K562 (cell line): ENCODE data around the gene RREB1. TPM values are rescaled to one million over a fixed set of nuclear protein-coding genes. Genes with fewer than 3 reads are reported as not detected.

ENCODE experiments used
- ATAC-seq: fragments of 200-7000 bp; cut with Tn5 transposase; 3 replicates; pipeline ENCODE4 v1.9.1; 2020; ENCODE audit warnings: moderate library complexity
- BruUV-seq: library from RNA; stranded (reverse); fragments of 400-500 nt; replicated peaks from 2 replicates; lab custom pipeline; 2021; lab: Mats Ljungman, UMichigan
- CTCF ChIA-PET: fragments of 300-600 bp; formaldehyde crosslinking; extraction: SDS; loops from one replicate; lab custom pipeline; 2021; ENCODE audit warnings: low intra/inter-chr PET ratio; lab: Yijun Ruan, JAX
- POLR2A ChIA-PET: fragments of 300-600, 350-650 bp; sonication (Branson Sonifier 250); formaldehyde crosslinking; extraction: SDS; loops from one replicate; lab custom pipeline; 2021; ENCODE audit warnings: antibody characterized with exemption, inconsistent platforms; lab: Yijun Ruan, JAX
- DNase-seq, 4 experiments: peaks; one replicate each; pipeline versions ENCODE4 v3.0.0 to v3.0.0-alpha.2; 2011 to 2018; ENCODE audit warnings: low spot score in 3 of 4, mixed read lengths in 3 of 4; ENCODE audit errors: extremely low read depth in 1 of 4
- FAIRE-seq: peaks from 2 replicates; lab custom pipeline; 2011; peaks lifted over from hg19 to GRCh38; lab: Jason Lieb, UNC
- H2AFZ ChIP-seq: 2 replicates; pipeline ENCODE4 v1.6.0; 2011; ENCODE audit warnings: low read depth, low read length, control low read depth, inconsistent platforms
- H3K27ac ChIP-seq: fragments of 200-600 bp; 3 replicates; pipeline ENCODE4 v1.8.0; 2011; ENCODE audit warnings: low read depth, mild to moderate bottlenecking, control low read depth, inconsistent platforms, low read length, moderate library complexity, mixed read lengths; ENCODE audit errors: extremely low read depth
- H3K27me3 ChIP-seq, 2 experiments: fragments of 300-600 bp in 1 of 2; 2 replicates in 1 of 2; 3 replicates in 1 of 2; pipeline versions ENCODE4 v1.6.0 to v1.8.0; 2011; ENCODE audit warnings: inconsistent platforms in 2 of 2, low read length in 2 of 2, mild to moderate bottlenecking in 1 of 2, mixed read lengths in 1 of 2, moderate library complexity in 1 of 2; ENCODE audit not compliant: control insufficient read depth in 2 of 2, insufficient read depth in 2 of 2
- H3K36me3 ChIP-seq: fragments of 300-600 bp; 3 replicates; pipeline ENCODE4 v1.8.0; 2011; ENCODE audit warnings: mild to moderate bottlenecking, low read length, inconsistent platforms; ENCODE audit not compliant: control insufficient read depth, insufficient read depth
- H3K4me1 ChIP-seq, 2 experiments: fragments of 200-600 bp in 1 of 2; replicated peaks in 1 of 2; 2 replicates in 1 of 2; 3 replicates in 1 of 2; pipeline versions ENCODE4 v1.5.1 to v1.8.0; 2011; ENCODE audit warnings: inconsistent platforms in 2 of 2, low read length in 2 of 2, mild to moderate bottlenecking in 1 of 2, mixed read lengths in 1 of 2, moderate library complexity in 1 of 2; ENCODE audit not compliant: control insufficient read depth in 2 of 2, insufficient read depth in 2 of 2
- H3K4me2 ChIP-seq: 2 replicates; pipeline ENCODE4 v1.6.1; 2011; ENCODE audit warnings: low read length, control low read depth, inconsistent platforms, mixed read lengths; ENCODE audit not compliant: insufficient read depth
- H3K4me3 ChIP-seq: fragments of 200-600 bp; sonication (generic), shearing (Covaris generic); 2 replicates; pipeline ENCODE4 v1.5.1; 2016; ENCODE audit warnings: control low read depth, inconsistent platforms
- H3K79me2 ChIP-seq: fragments of 200-600 bp; 3 replicates; pipeline ENCODE4 v1.8.0; 2011; ENCODE audit warnings: low read length, inconsistent platforms; ENCODE audit not compliant: control insufficient read depth, insufficient read depth
- H3K9ac ChIP-seq, 2 experiments: 2 replicates each; pipeline versions ENCODE4 v1.6.0 to v1.6.1; 2011; ENCODE audit warnings: low read depth in 2 of 2, low read length in 2 of 2, control low read depth in 1 of 2, inconsistent platforms in 1 of 2, mild to moderate bottlenecking in 1 of 2, mixed read lengths in 1 of 2; ENCODE audit not compliant: insufficient read depth in 1 of 2
- H3K9me1 ChIP-seq: one replicate; pipeline ENCODE4 v1.6.0; 2011; ENCODE audit warnings: inconsistent platforms, mild to moderate bottlenecking, low read length, moderate library complexity; ENCODE audit not compliant: control insufficient read depth, insufficient read depth
- H3K9me3 ChIP-seq: replicated peaks from 2 replicates; pipeline ENCODE4 v1.5.1; 2011; ENCODE audit warnings: low read depth, low read length, inconsistent platforms; ENCODE audit not compliant: control insufficient read depth, insufficient read depth
- H4K20me1 ChIP-seq: replicated peaks from 2 replicates; pipeline ENCODE4 v1.6.1; 2011; ENCODE audit warnings: low read length, inconsistent platforms, mixed read lengths; ENCODE audit not compliant: control insufficient read depth, insufficient read depth
- CHD1 ChIP-seq: fragments of 200-600 bp; sonication (generic); IDR thresholded peaks from one replicate; pipeline ENCODE4 v1.6.1; 2012; ENCODE audit warnings: mild to moderate bottlenecking, moderate library complexity, low read length, inconsistent platforms
- CTBP1 ChIP-seq: fragments of 450-650 bp; IDR thresholded peaks from 2 replicates; pipeline ENCODE4 v1.6.1; 2016; ENCODE audit warnings: borderline replicate concordance
- CXXC5 ChIP-seq: fragments of 250-450 bp; sonication (Bioruptor Pico); IDR thresholded peaks from 2 replicates; pipeline ENCODE4 v1.8.0; 2022; ENCODE audit warnings: inconsistent platforms, mild to moderate bottlenecking, moderate library complexity
- ELF1 ChIP-seq: fragments of 200-800 bp; sonication (Bioruptor generic); IDR thresholded peaks from 2 replicates; pipeline ENCODE4 v1.6.1; 2016; ENCODE audit warnings: missing genetic modification characterization, missing compliant biosample characterization
- HDAC3 ChIP-seq: fragments of 450-650 bp; IDR thresholded peaks from 2 replicates; pipeline ENCODE4 v1.6.1; 2018; ENCODE audit warnings: borderline replicate concordance, mild to moderate bottlenecking, moderate library complexity; ENCODE audit not compliant: partially characterized antibody
- MCM2 ChIP-seq: fragments of 450-650 bp; IDR thresholded peaks from 2 replicates; pipeline ENCODE4 v1.6.1; 2017; ENCODE audit warnings: low read depth, mild to moderate bottlenecking
- MEF2A ChIP-seq: IDR thresholded peaks from 2 replicates; pipeline ENCODE4 v1.6.1; 2011; ENCODE audit warnings: low read depth, mild to moderate bottlenecking, low read length, moderate library complexity; ENCODE audit not compliant: control insufficient read depth
- MEF2D ChIP-seq: conservative IDR thresholded peaks from 2 replicates; pipeline ENCODE4 v1.6.1; 2016; ENCODE audit warnings: low read depth, missing genetic modification characterization, missing compliant biosample characterization
- PBX2 ChIP-seq, 2 experiments: IDR thresholded peaks in 1 of 2; conservative IDR thresholded peaks in 1 of 2; 2 replicates each; pipeline ENCODE4 v1.6.1; 2016; ENCODE audit warnings: low read depth in 2 of 2, mild to moderate bottlenecking in 1 of 2, missing compliant biosample characterization in 1 of 2, missing genetic modification characterization in 1 of 2, moderate library complexity in 1 of 2
- RBM22 ChIP-seq: fragments of 200-400 bp; formaldehyde crosslinking; IDR thresholded peaks from 2 replicates; pipeline ENCODE4 v1.6.1; 2018; ENCODE audit warnings: low read length, low read depth; ENCODE audit not compliant: poor library complexity, severe bottlenecking
- TGIF2 ChIP-seq: sonication (generic); formaldehyde crosslinking; IDR thresholded peaks from 2 replicates; pipeline ENCODE4 v1.8.1; 2022; ENCODE audit warnings: mild to moderate bottlenecking, missing genetic modification reagents, moderate library complexity
- ZNF134 ChIP-seq: fragments of 250-450 bp; sonication (Bioruptor Pico); conservative IDR thresholded peaks from 2 replicates; pipeline ENCODE4 v1.4.0; 2020
- ZNF143 ChIP-seq: sonication (generic); formaldehyde crosslinking; IDR thresholded peaks from 2 replicates; pipeline ENCODE4 v1.9.0; 2022; ENCODE audit warnings: mild to moderate bottlenecking, missing genetic modification reagents
- WGBS: fragments of 100-300 bp; shearing (Covaris generic); methylation state at CpG from one replicate; pipeline ENCODE4 v1.1.6; 2016; ENCODE audit warnings: low coverage, mixed read lengths; ENCODE audit not compliant: insufficient coverage; ENCODE audit errors: missing lambda C conversion rate; 5-methylcytosine and 5-hydroxymethylcytosine counted together
- in situ Hi-C: fragments of 300-500 bp; cut with MboI; formaldehyde crosslinking; loops from 4 replicates; pipeline ENCODE4 v1.15.0; 2018; ENCODE audit warnings: inconsistent platforms, mixed read lengths
- intact Hi-C: fragments of 100-400 bp; cut with micrococcal nuclease; formaldehyde crosslinking; loops from 2 replicates; pipeline ENCODE4 v1.14.2; 2022
- polyA plus RNA-seq, 8 experiments: library from polyadenylated mRNA; depleted of rRNA in 4 of 8; stranded (reverse) in 5 of 8; unstranded in 3 of 8; fragments of >200 nt; fragmentation: Nextera tagmentation in 2 of 8; fragmentation: Illumina TruSeq in 1 of 8; extraction: Ambion mirVana in 2 of 8; extraction: Trizol in 1 of 8; gene quantifications; 2 replicates each; pipeline versions ENCODE4 v1.2.1 to v1.2.3, GENCODE V29; 2011 to 2014; ENCODE audit warnings: inconsistent platforms in 1 of 8, missing spikeins in 1 of 8
- total RNA-seq, 7 experiments: library from RNA; depleted of rRNA in 6 of 7; stranded (reverse); fragments of >200 nt in 6 of 7; fragmentation: Illumina TruSeq in 2 of 7; extraction: Trizol in 2 of 7; gene quantifications; 2 replicates each; pipeline versions ENCODE4 v1.2.1 to v1.2.3, GENCODE V29; 2011 to 2021; ENCODE audit warnings: low replicate concordance in 1 of 7
- TF ChIP-seq, protein P1 (sequence below), 2 experiments: fragments of 450-650 bp in 1 of 2; sonication (generic) in 1 of 2; formaldehyde crosslinking in 1 of 2; IDR thresholded peaks in 1 of 2; conservative IDR thresholded peaks in 1 of 2; 2 replicates each; pipeline versions ENCODE4 v1.6.1 to v1.8.1; 2016 to 2023; ENCODE audit warnings: mild to moderate bottlenecking in 2 of 2, moderate library complexity in 2 of 2, inconsistent platforms in 1 of 2, missing genetic modification reagents in 1 of 2
- TF ChIP-seq, protein P2 (sequence below): fragments of 450-650 bp; formaldehyde crosslinking; IDR thresholded peaks from 2 replicates; pipeline ENCODE4 v1.4.0; 2022; ENCODE audit warnings: mild to moderate bottlenecking, moderate library complexity

RREB1 gene
- total and polyA plus RNA-seq, 9 of the 15 experiments (the other 6 are each of a cell fraction or from before 2014, with no cell fraction given), result 3.3 to 64.2 (median 19.3) TPM

- peak overlapping the region; percentile 92 for H3K27ac ChIP-seq
- no TSS peak for BruUV-seq
- ChIA-PET POLR2A (interaction anchor here (0.6 to 3.3 kb wide), 7 partner anchors 11 to 408 kb away, joined by 3 to 19 read pairs (median 4); no protein-coding TSS in a partner anchor), CTCF (interaction anchor here (0.6 kb wide), 2 partner anchors 94 to 165 kb away, joined by 3 to 4 read pairs; no protein-coding TSS in a partner anchor)
- H3K9me3 ChIP-seq, result no peaks in the 10 kb centered on the region
- ATAC-seq (peak; percentile 6), DNase-seq (peak; percentile 64 to 70 (median 66)), FAIRE-seq (no peak)
- WGBS, result 1% methylated on average over 77 of the region's 94 CpGs
- no peaks in the 10 kb centered on the region for H3K27me3 ChIP-seq
- peaks cover 3% of the 10 kb centered on the region; the same call in 2 of the 3 replicates for H3K36me3 ChIP-seq
- in situ Hi-C loops, result no loop called here
- H3K4me3 ChIP-seq, result peak overlapping the region; percentile 64
- H3K4me2 ChIP-seq, result peak overlapping the region; percentile 91
- H3K9ac ChIP-seq, result peak overlapping the region; percentile 76 to 97
- peak overlapping the region; percentile 56 for H2AFZ ChIP-seq
- intact Hi-C loops, result loop anchor here (5.0 kb wide), 2 partner anchors 51 to 129 kb away; no protein-coding TSS in a partner anchor
- peaks cover 10% of the 10 kb centered on the region for H4K20me1 ChIP-seq
- H3K9me1 ChIP-seq, result no peaks in the 10 kb centered on the region
- H3K79me2 ChIP-seq, result peaks cover 58% of the 10 kb centered on the region
- peaks cover 44 to 45% of the 10 kb centered on the region in 2 experiments for H3K4me1 ChIP-seq
- TF ChIP-seq RBM22 (peak; percentile 22), ZNF143 (no peak), MEF2D (tag) (0 out of 2 replicates have a peak, but pooled peaks have one; percentile 33), MCM2 (no peak), CHD1 (peak; percentile 96), TGIF2 (no peak; the same call in 1 of the 2 replicates), CTBP1 (peak; percentile 89), ELF1 (tag) (0 out of 2 replicates have a peak, but pooled peaks have one; percentile 6), ZNF134 (no peak), HDAC3 (no peak), CXXC5 (CRISPR knock-in tag) (0 out of 2 replicates have a peak, but pooled peaks have one; percentile 29), PBX2 (CRISPR knock-in tag; IDR thresholded peaks at IDR 0.05; ENCODE audit: low read depth) (no peak), PBX2 (tag; conservative IDR thresholded peaks at IDR 0.05; ENCODE audit: low read depth) (no peak), MEF2A (peak; percentile 40; the same call in 1 of the 2 replicates)
- TF ChIP-seq, protein P1, sequence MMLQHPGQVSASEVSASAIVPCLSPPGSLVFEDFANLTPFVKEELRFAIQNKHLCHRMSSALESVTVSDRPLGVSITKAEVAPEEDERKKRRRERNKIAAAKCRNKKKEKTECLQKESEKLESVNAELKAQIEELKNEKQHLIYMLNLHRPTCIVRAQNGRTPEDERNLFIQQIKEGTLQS (IDR thresholded peaks at IDR 0.05), result no peak
- TF ChIP-seq, protein P1 (CRISPR knock-in tag; conservative IDR thresholded peaks at IDR 0.05), result 0 out of 2 replicates have a peak, but pooled peaks have one; percentile 11
- TF ChIP-seq, protein P2, sequence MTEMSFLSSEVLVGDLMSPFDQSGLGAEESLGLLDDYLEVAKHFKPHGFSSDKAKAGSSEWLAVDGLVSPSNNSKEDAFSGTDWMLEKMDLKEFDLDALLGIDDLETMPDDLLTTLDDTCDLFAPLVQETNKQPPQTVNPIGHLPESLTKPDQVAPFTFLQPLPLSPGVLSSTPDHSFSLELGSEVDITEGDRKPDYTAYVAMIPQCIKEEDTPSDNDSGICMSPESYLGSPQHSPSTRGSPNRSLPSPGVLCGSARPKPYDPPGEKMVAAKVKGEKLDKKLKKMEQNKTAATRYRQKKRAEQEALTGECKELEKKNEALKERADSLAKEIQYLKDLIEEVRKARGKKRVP (CRISPR knock-in tag), result no peak
Observed at GRCh38 chr6:7108196-7108963, 619 bp downstream of the RREB1 start.
